Measurements from ENCODE around the gene BPIFA1. TPM values are rescaled to one million over a fixed set of nuclear protein-coding genes. Genes with fewer than 3 reads are reported as not detected.
A peak's percentile ranks its signal among the peaks of the same experiment; 100 is the strongest.

Gene BPIFA1
- total RNA-seq, 1 experiment from 2014 or later = not detected

DNA sequence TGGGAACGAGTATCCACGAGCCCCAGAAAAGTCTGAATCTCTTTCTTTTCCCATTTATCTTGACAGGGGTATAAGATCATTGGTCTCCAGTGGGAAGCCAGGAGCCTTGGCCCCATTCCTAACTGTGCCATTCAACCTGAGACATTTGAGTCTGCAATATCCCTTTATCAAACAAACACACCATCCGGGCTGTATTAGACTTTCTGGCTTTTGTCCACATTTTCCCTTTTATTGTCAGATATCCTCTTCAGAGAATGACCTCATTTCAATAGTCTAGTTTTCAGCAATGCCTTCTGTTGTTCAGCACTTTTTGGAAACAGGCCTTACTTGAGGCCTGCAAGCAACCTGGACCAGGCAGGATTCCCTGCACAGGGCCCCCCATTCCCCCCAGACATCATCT is 15.7 kb downstream of the BPIFA1 start (continued):
- TF ChIP-seq, protein P1, sequence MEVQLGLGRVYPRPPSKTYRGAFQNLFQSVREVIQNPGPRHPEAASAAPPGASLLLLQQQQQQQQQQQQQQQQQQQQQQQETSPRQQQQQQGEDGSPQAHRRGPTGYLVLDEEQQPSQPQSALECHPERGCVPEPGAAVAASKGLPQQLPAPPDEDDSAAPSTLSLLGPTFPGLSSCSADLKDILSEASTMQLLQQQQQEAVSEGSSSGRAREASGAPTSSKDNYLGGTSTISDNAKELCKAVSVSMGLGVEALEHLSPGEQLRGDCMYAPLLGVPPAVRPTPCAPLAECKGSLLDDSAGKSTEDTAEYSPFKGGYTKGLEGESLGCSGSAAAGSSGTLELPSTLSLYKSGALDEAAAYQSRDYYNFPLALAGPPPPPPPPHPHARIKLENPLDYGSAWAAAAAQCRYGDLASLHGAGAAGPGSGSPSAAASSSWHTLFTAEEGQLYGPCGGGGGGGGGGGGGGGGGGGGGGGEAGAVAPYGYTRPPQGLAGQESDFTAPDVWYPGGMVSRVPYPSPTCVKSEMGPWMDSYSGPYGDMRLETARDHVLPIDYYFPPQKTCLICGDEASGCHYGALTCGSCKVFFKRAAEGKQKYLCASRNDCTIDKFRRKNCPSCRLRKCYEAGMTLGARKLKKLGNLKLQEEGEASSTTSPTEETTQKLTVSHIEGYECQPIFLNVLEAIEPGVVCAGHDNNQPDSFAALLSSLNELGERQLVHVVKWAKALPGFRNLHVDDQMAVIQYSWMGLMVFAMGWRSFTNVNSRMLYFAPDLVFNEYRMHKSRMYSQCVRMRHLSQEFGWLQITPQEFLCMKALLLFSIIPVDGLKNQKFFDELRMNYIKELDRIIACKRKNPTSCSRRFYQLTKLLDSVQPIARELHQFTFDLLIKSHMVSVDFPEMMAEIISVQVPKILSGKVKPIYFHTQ (CRISPR knock-in tag; IDR thresholded peaks at IDR 0.05) = no peak
- TF ChIP-seq CREB1 (CRISPR knock-in tag; IDR thresholded peaks at IDR 0.05) (no peak), NFE2L1 (CRISPR knock-in tag; IDR thresholded peaks at IDR 0.05) (no peak), SOX15 (CRISPR knock-in tag; IDR thresholded peaks at IDR 0.05) (no peak)

DNA sequence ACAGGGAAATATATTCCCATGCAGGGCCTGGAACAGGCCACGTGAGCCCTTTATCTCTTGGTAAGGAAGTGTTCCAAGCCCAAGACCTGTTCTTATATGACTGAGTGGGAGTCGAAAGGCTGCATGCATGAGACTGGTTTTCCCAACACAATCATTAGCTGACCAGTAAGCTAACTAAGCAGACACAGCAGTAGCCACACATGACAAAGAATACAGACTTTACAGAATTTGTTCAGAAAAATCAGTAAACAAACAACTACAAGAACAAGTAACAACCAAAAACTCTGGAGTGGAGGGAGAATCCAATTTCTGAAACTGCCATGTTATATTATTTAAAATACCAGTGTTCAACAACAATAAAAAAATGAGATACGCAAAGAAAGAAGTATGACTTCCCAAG is 16.7 kb downstream of the BPIFA1 start:
- no peak overlapping the region for H3K4me3 Mint-ChIP-seq
- ChIA-PET POLR2A (no interaction called here), CTCF (interaction anchor here (1.4 to 3.1 kb wide), 2 partner anchors 10 to 39 kb away, joined by 7 to 10 read pairs; no protein-coding TSS in a partner anchor)
- ATAC-seq = no peak
- H3K4me1 Mint-ChIP-seq = no peaks in the 10 kb centered on the region
- no peak for DNase-seq (ENCODE audit: low spot score)
- no peaks in the 10 kb centered on the region for H3K27me3 Mint-ChIP-seq (ENCODE audit: low read depth)
- 0 out of 2 replicates have a peak, but pooled peaks cover 4% of the 10 kb centered on the region for H3K9me3 Mint-ChIP-seq
- peak overlapping the region; percentile 32; the same call in 1 of the 2 replicates for H3K27ac Mint-ChIP-seq
- no peaks in the 10 kb centered on the region for H3K36me3 Mint-ChIP-seq
- TF ChIP-seq KAT7 (CRISPR knock-in tag; IDR thresholded peaks at IDR 0.05; ENCODE audit: borderline replicate concordance) = no peak
- no peak for TF ChIP-seq ZNF423 (CRISPR knock-in tag; IDR thresholded peaks at IDR 0.05)
- no peak for TF ChIP-seq ELF4 (CRISPR knock-in tag; IDR thresholded peaks at IDR 0.05; ENCODE audit: low read depth)
- TF ChIP-seq, protein P2, sequence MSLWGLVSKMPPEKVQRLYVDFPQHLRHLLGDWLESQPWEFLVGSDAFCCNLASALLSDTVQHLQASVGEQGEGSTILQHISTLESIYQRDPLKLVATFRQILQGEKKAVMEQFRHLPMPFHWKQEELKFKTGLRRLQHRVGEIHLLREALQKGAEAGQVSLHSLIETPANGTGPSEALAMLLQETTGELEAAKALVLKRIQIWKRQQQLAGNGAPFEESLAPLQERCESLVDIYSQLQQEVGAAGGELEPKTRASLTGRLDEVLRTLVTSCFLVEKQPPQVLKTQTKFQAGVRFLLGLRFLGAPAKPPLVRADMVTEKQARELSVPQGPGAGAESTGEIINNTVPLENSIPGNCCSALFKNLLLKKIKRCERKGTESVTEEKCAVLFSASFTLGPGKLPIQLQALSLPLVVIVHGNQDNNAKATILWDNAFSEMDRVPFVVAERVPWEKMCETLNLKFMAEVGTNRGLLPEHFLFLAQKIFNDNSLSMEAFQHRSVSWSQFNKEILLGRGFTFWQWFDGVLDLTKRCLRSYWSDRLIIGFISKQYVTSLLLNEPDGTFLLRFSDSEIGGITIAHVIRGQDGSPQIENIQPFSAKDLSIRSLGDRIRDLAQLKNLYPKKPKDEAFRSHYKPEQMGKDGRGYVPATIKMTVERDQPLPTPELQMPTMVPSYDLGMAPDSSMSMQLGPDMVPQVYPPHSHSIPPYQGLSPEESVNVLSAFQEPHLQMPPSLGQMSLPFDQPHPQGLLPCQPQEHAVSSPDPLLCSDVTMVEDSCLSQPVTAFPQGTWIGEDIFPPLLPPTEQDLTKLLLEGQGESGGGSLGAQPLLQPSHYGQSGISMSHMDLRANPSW (CRISPR knock-in tag; conservative IDR thresholded peaks at IDR 0.05; ENCODE audit: low read depth) = no peak
- no peak for TF ChIP-seq FOXJ3 (CRISPR knock-in tag; IDR thresholded peaks at IDR 0.05; ENCODE audit: borderline replicate concordance)
- TF ChIP-seq, protein P3, sequence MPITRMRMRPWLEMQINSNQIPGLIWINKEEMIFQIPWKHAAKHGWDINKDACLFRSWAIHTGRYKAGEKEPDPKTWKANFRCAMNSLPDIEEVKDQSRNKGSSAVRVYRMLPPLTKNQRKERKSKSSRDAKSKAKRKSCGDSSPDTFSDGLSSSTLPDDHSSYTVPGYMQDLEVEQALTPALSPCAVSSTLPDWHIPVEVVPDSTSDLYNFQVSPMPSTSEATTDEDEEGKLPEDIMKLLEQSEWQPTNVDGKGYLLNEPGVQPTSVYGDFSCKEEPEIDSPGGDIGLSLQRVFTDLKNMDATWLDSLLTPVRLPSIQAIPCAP (CRISPR knock-in tag; IDR thresholded peaks at IDR 0.05) = no peak
- TF ChIP-seq, protein P4, sequence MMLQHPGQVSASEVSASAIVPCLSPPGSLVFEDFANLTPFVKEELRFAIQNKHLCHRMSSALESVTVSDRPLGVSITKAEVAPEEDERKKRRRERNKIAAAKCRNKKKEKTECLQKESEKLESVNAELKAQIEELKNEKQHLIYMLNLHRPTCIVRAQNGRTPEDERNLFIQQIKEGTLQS (CRISPR knock-in tag; conservative IDR thresholded peaks at IDR 0.05) = no peak
- TF ChIP-seq, protein P5, sequence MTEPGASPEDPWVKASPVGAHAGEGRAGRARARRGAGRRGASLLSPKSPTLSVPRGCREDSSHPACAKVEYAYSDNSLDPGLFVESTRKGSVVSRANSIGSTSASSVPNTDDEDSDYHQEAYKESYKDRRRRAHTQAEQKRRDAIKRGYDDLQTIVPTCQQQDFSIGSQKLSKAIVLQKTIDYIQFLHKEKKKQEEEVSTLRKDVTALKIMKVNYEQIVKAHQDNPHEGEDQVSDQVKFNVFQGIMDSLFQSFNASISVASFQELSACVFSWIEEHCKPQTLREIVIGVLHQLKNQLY (CRISPR knock-in tag; IDR thresholded peaks at IDR 0.05) = no peak
- no peak for TF ChIP-seq SMAD4 (CRISPR knock-in tag; IDR thresholded peaks at IDR 0.05)
- TF ChIP-seq FOXP1 (CRISPR knock-in tag; IDR thresholded peaks at IDR 0.05; ENCODE audit: borderline replicate concordance) = no peak
- TF ChIP-seq, protein P6, sequence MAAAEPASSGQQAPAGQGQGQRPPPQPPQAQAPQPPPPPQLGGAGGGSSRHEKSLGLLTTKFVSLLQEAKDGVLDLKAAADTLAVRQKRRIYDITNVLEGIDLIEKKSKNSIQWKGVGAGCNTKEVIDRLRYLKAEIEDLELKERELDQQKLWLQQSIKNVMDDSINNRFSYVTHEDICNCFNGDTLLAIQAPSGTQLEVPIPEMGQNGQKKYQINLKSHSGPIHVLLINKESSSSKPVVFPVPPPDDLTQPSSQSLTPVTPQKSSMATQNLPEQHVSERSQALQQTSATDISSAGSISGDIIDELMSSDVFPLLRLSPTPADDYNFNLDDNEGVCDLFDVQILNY (CRISPR knock-in tag; IDR thresholded peaks at IDR 0.05) = no peak
- no peak for TF ChIP-seq ZNF263 (CRISPR knock-in tag; IDR thresholded peaks at IDR 0.05; ENCODE audit: low read depth)
- no peak for TF ChIP-seq EMX1 (CRISPR knock-in tag; IDR thresholded peaks at IDR 0.05)
- no peak for TF ChIP-seq ZNF232 (CRISPR knock-in tag; IDR thresholded peaks at IDR 0.05)
- TF ChIP-seq, protein P7, sequence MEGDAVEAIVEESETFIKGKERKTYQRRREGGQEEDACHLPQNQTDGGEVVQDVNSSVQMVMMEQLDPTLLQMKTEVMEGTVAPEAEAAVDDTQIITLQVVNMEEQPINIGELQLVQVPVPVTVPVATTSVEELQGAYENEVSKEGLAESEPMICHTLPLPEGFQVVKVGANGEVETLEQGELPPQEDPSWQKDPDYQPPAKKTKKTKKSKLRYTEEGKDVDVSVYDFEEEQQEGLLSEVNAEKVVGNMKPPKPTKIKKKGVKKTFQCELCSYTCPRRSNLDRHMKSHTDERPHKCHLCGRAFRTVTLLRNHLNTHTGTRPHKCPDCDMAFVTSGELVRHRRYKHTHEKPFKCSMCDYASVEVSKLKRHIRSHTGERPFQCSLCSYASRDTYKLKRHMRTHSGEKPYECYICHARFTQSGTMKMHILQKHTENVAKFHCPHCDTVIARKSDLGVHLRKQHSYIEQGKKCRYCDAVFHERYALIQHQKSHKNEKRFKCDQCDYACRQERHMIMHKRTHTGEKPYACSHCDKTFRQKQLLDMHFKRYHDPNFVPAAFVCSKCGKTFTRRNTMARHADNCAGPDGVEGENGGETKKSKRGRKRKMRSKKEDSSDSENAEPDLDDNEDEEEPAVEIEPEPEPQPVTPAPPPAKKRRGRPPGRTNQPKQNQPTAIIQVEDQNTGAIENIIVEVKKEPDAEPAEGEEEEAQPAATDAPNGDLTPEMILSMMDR (IDR thresholded peaks at IDR 0.05) = no peak
- TF ChIP-seq, protein P8, sequence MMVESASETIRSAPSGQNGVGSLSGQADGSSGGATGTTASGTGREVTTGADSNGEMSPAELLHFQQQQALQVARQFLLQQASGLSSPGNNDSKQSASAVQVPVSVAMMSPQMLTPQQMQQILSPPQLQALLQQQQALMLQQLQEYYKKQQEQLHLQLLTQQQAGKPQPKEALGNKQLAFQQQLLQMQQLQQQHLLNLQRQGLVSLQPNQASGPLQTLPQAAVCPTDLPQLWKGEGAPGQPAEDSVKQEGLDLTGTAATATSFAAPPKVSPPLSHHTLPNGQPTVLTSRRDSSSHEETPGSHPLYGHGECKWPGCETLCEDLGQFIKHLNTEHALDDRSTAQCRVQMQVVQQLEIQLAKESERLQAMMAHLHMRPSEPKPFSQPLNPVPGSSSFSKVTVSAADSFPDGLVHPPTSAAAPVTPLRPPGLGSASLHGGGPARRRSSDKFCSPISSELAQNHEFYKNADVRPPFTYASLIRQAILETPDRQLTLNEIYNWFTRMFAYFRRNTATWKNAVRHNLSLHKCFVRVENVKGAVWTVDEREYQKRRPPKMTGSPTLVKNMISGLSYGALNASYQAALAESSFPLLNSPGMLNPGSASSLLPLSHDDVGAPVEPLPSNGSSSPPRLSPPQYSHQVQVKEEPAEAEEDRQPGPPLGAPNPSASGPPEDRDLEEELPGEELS (CRISPR knock-in tag; IDR thresholded peaks at IDR 0.05) = no peak
